Amniotic stem cell (primary cell): ENCODE data around the gene CDH13.

Experiments
- DNase-seq: peaks from one replicate; lab custom pipeline; 2025; lab: John Stamatoyannopoulos, UW

Gene CDH13

GRCh38 chr16:83305092-83305491, 678.3 kb downstream of the CDH13 start:
- DNase-seq: peak; percentile 53

DNA sequence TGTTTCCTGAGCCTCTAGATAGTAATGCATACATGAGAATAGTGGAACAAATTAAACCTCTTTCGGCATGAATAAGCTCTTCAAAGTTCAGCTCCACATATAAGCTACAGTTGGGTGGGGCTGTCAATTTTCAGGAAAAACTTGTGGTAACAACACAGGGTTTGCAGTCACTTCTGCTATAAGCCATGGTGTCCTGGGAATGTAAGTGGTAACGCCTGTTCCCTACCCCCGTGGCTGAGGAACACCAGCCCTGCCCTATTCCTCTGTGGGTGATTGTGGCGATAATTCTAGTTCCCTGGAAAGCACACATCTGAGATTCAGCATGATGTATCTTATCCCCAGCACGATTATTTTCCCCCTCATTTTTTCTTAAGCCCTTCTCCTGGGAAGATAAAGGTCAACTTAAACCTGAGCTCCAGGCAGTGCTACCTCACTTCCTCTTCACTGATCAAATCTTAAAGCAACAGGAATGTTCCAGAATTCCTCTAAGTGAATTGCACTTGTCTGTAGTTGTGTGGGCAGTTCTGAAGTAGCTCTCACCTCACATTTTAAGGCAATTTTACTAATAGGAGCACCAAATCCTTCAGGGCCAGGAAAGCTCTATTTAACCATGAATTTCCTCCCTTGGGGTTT, 680.3 kb downstream of the CDH13 start:
- DNase-seq: no peak

GRCh38 chr16:83307594-83307992, 680.8 kb downstream of the CDH13 start:
- DNase-seq: no peak

DNA sequence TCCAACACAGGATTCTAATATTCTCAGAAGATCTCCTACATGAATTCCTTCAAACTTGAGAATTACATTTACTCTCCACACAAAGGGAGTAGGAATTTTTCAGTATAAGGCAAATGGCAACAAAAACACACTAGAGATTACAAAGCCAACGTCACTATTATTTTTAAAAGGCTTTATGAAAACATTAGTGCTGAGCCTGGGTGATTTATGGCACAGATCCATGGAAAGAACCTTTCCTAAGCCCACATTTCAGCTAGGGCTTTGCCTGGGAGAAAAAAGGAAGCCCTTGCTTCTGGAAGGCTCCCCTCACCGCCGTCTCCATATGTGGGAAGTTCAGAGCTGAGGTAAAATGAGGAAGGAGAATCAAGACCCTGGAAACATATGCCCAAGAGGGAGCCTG, 681.6 kb downstream of the CDH13 start:
- no peak for DNase-seq

DNA sequence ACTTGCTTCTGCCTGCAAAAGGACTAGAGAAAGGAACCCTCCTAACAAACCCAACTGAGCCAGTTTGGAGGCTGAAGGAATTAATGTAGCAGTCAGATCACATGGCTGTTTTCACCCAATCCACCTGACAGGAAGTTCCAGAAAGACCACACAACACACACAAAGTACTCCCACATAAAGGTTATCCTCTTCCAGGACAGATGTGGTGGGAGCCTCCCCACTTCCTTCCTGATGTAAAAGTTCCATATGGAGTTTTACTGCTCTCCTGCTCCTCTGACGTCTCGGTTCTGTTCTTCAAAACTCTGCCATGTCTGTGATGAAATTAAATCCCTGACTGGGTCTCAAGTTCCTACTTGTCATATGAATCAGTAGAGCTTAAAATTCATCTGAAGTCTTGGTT, 684.0 kb downstream of the CDH13 start:
- no peak for DNase-seq

DNA sequence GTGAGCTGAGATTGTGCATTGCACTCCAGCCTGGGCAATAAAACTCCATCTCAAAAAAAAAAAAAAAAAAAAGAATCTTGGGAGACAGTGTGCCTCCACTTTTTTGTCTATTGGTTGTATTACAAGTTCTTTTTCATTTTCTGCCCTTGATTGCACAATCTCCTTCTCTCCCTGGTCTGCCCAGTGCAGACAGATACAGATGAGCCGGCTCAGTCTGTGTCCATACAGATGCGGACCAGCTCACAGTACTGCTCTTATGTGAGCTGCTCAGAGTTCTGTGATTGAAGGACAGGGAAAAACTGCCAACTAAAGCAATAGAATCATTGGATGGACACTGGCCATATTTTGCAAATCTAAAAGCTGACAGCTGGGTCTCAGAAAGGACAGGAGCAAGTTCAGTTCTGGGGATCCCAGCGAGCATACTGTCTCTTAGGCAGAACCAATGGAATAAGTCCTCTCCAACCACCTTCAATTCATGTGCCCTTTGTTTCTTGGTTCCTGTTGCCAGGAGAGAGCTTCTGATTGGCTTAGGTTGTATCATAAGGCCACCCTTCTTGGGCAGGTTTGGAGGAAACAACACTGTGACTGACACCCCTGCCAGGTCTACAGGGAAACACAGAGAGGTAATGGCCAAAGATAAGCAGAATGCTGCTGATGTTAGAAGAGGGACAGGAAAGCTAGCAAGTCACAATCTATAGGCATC, 685.4 kb downstream of the CDH13 start:
- DNase-seq: no peak

DNA sequence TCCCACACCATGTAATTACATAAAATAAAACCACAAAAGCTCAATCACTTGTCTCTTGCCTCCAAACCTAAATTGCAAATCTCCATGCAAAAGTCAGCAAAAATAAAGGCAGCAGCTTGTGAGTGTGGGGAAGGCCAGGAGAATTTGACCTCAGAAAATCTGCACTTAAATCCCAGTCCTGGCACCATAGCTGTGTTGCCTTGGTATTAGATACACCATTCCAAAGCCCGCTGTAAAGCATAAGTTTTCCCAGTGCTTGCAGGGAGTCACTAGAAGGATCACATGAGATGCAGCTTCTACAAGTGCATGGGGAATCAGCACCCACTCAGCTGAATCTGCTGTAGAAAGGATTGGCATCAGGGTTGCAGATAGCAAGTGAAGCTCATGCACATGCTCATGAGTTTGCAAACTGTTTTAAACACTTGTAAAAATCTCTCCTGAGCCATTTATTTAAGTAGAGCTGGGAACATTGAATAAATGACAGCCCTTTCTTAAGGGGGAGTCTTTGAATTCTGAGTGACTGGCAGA, 686.0 kb downstream of the CDH13 start:
- DNase-seq: no peak

DNA sequence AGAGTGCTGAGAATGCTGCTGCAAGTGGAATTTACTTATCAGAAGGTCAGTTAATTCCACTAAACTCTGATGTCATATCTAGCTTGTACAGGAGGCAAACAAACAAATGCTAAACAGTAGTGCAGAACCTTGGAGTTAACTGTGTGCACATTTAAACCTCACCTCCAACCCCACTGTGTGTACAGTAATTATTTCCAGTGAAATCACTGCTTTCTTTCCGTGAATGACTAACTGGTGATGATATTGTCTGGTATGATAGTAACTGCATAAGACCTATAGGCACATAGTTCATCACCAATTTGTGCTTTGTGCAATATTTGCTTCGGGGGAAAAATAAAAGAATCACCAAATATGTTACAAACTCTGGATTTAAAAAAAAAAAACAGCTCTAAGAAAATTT, 688.5 kb downstream of the CDH13 start:
- no peak for DNase-seq

- DNase-seq: no peak
Observed at GRCh38 chr16:83316458-83316857, 689.7 kb downstream of the CDH13 start.

DNA sequence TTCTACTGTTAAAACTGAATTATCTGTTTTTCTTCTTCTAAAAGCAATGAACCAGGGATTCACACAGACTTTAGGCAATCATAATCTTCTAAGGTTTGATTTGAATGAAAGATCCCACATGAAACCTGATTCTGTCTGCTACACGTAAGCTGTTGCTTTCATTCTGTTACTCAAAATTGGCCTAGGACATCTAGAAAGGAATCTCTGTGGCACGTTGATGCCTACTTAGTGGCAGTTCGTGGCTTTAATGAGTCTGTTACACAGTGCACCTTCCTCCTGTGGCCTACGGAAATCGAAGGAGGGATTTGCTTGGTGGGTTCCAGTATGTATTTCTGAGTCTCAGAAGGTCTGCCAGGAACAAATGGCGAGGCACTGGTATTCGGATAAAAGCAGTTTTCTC, 691.6 kb downstream of the CDH13 start:
- no peak for DNase-seq

GRCh38 chr16:83328936-83329335, 702.2 kb downstream of the CDH13 start:
- DNase-seq: no peak

DNA sequence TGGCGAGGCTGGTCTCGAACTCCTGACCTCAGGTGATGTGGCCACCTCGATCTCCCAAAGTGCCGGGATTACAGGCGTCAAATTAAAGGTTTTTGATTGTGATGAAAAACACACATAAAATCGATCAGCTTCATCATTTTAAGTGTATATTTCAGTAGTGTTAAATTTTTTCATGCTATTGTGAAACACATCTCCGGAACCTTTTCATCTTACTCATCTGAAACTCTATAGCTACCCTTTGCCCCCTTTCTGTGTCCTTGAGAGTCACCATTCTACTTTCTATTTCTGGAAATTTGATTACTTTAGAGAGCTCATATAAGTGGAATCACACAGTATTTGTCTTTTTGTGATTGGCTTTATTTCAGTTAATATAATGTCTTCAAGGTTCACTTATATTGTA, 702.7 kb downstream of the CDH13 start:
- DNase-seq: no peak

DNA sequence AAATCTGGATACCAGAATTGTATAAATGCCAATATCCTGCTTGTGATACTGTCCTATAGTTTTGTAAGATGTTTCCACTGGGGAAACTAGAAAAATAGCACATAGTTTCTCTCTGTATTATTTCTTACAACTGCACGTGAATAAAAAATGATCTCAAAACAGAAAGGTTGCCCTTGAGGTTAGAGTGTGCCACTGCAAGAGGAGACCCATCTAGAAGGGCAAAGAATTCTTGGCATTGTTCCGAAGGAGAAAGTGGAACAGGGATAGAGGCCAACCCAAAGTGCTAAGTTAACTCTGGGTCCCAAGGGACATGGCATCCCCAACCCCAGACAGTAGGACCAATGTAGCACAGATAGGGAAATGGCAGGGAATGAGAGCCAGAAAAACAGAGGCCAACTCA, 703.5 kb downstream of the CDH13 start:
- DNase-seq: no peak

- no peak for DNase-seq
Observed at GRCh38 chr16:83335076-83335475, 708.3 kb downstream of the CDH13 start.

DNA sequence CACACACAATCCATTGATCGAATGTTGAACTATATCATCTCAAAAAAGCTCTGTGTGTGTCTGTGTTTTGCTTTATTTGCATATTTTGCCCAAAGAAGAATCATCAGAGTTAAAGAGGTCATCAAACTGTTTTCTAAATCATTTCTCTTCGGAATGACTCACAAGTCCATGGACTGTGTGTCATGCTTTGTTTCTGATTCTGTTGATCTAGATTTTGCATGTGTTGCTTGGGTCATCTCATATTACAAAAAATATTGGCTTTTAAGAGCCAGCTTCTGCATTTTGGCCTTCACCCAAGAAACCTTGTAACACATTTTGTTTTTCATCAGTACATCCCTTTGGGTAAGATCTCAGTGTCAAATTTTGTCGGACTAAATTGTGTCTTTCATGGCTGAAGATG, 709.8 kb downstream of the CDH13 start:
- no peak for DNase-seq

GRCh38 chr16:83338138-83338537, 711.4 kb downstream of the CDH13 start:
- DNase-seq: no peak

GRCh38 chr16:83338941-83339340, 712.2 kb downstream of the CDH13 start:
- no peak for DNase-seq

DNA sequence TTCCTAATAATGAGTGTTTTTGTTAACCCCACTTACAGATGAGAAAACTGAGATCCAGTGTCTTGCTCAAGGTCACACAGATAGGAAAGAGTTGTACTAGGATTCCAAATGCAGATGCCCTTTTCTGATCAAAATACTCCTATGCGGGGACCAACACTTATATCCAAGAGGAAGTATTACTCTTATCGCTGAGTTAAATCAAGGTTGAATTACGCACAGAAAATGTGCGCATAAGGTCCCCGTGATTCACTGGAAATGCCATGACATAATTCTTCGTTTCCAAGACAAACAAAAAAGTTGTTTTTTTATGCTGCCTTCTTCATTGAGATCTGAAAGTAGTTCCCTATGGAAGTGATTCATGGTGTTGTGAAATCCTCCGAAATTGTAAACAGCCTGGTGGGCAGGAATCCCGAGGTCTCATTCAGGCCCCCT, 717.2 kb downstream of the CDH13 start:
- peak; percentile 32 for DNase-seq

GRCh38 chr16:83345846-83346640, 719.3 kb downstream of the CDH13 start:
- no peak for DNase-seq

- no peak for DNase-seq
Observed at GRCh38 chr16:83348991-83349390, 722.2 kb downstream of the CDH13 start.

DNA sequence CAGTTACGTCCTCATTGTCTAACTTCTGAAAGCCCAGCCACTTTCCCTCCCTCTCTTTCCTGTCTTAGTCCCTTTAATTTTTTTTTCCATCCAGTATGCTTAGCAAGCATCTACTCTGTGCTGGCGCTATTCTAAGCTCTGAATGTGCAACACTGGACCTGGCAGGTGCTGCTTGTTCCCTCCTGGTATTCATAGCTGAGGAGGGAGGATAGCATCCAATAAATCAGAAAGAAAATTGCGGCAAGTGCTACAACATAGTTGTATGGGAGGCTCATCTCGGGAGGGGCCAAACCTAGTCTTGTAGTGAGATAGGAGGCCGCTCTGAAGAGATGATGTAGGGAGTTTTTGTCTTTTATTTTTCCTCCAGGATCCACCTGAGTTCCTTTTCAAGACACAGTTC, 723.7 kb downstream of the CDH13 start:
- DNase-seq: no peak

DNA sequence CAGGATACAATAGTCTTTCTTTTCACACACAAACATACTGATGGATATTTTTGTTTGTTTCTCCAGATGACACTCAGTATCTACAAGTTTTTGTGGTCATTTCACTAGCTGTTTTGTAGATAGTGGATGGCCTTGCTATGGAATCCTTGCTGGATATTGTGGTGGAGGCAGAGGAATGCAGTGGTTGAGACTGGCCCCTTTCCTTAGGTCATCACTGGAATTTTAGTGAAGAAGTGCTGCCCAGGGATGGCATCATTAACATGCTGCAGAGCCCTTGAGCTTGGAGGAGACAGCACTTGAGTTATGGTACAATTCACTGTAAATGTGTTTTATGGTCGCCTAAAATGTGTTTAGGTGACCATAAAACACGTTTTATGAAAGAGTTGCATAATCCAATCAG, 725.1 kb downstream of the CDH13 start:
- no peak for DNase-seq

DNA sequence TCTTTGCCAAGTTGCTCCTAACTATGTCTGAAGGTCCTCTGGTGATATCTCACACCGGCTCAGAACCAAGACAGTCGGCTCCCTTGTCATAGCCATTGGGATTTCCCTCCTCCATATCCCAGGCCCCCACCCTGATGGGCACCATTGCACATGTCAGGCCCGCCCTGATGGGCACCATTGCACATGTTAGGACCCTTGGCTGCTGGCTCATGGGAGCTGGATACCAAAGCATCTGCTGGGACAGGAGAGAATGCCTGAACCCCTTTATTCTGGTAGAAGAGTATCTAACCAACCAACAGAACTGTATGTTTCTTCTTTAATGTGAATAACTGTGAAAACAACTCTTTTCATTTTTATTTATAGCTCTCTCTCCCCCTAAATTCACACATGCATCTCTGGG, 726.5 kb downstream of the CDH13 start:
- no peak for DNase-seq
